ENCODE measurements around the gene DDX31. TPM values are rescaled to one million over a fixed set of nuclear protein-coding genes. Genes with fewer than 3 reads are reported as not detected.

Gene DDX31
- total RNA-seq, 2 experiments from 2014 or later, result 13.8 to 14.9 TPM

DNA sequence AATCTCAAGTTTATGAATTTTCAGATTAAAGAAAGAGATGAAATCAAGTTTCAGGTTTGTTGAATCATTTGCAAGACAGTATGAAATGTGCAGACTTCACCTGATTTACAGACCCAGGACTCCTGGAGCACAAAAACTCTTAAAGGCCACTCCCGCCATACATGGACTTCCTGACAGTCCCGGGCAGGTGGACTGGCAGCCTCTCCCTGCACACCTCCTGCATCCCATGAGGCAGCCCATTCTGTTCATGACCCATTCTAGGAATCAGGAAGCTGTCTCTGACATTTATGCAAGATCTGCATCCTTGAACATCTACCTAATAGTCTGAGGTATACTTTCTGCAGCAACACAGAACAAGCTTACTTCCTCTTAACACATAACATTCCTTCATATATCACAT lies 5.9 kb downstream of the DDX31 start:
- H3K27me3 Mint-ChIP-seq, result no peaks in the 10 kb centered on the region
- no peak overlapping the region for H3K27ac Mint-ChIP-seq
- POLR2A ChIA-PET, result no interaction called here
- H3K36me3 Mint-ChIP-seq, result peaks cover 8% of the 10 kb centered on the region
- no peaks in the 10 kb centered on the region for H3K9me3 Mint-ChIP-seq
- DNase-seq (no peak), ATAC-seq (ENCODE audit: low read depth) (no peak)
- H3K4me3 Mint-ChIP-seq, result no peak overlapping the region
- H3K4me1 Mint-ChIP-seq, result peaks cover 4% of the 10 kb centered on the region

- DNase-seq, result no peak
- Mint-ChIP-seq H3K27me3 (no peaks in the 10 kb centered on the region), H3K27ac (no peak overlapping the region), H3K36me3 (peaks cover 8% of the 10 kb centered on the region), H3K9me3 (no peaks in the 10 kb centered on the region), H3K4me3 (no peak overlapping the region), H3K4me1 (peaks cover 2% of the 10 kb centered on the region)
- ATAC-seq (ENCODE audit: low read depth), result no peak
- POLR2A ChIA-PET, result no interaction called here
Measured at GRCh38 chr9:132663117-132663516, 6.7 kb downstream of the DDX31 start.

GRCh38 chr9:132662152-132662945 lies 7.4 kb downstream of the DDX31 start:
- no peaks in the 10 kb centered on the region for H3K4me1 Mint-ChIP-seq
- ATAC-seq (ENCODE audit: low read depth), result no peak
- H3K36me3 Mint-ChIP-seq, result peaks cover 6% of the 10 kb centered on the region
- no peak overlapping the region for H3K4me3 Mint-ChIP-seq
- POLR2A ChIA-PET, result no interaction called here
- DNase-seq, result no peak
- H3K27me3 Mint-ChIP-seq, result no peaks in the 10 kb centered on the region
- H3K9me3 Mint-ChIP-seq, result no peaks in the 10 kb centered on the region
- no peak overlapping the region for H3K27ac Mint-ChIP-seq

GRCh38 chr9:132656299-132656698 lies 13.5 kb downstream of the DDX31 start:
- Mint-ChIP-seq H3K4me3 (no peak overlapping the region), H3K9me3 (no peaks in the 10 kb centered on the region), H3K27me3 (no peaks in the 10 kb centered on the region), H3K4me1 (peaks cover 4% of the 10 kb centered on the region), H3K27ac (no peak overlapping the region), H3K36me3 (peaks cover 11% of the 10 kb centered on the region)
- no peak for ATAC-seq (ENCODE audit: low read depth)
- POLR2A ChIA-PET, result no interaction called here
- no peak for DNase-seq

DNA sequence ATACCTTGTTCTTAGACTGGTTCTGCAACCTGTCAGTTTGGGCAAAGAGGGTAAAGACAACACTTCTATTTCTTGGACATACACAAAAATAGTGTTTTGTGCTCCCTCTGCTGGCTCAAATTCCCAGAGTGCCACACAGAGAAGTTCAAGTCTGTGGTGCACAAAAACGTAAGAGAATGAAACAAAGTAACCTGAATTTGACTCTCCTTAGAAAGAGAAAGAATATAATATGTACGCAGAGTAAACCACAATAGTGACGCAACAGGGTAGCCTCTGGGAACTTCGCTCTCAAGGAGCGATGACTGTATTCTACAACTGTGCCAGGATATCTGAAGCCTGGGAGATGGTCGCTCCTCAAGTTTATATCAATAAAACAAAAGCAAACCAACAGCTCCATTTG lies 18.5 kb downstream of the DDX31 start:
- Mint-ChIP-seq H3K27ac (no peak overlapping the region), H3K36me3 (peaks cover 3% of the 10 kb centered on the region), H3K27me3 (no peaks in the 10 kb centered on the region), H3K4me1 (peaks cover 4% of the 10 kb centered on the region), H3K4me3 (no peak overlapping the region), H3K9me3 (no peaks in the 10 kb centered on the region)
- no peak for DNase-seq
- ATAC-seq (ENCODE audit: low read depth), result no peak
- POLR2A ChIA-PET, result no interaction called here

DNA sequence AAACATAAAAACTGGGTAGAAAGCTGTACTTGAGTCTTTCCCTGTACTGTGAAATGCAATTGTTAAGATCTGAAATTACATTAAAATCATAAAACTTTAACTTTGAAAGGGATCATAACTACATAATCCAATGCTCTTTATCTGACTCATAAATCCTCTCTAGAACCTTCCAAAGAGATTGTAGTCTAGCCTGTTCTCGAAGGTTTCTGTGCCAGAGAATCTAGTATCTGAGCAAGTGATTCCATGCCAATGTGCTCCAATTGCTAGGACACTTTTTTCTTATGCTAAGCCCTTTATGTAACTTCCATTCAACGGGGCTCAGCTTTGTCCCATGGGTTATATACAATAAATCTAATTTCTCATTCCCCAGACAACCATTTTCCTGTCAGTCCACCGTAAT lies 21.1 kb downstream of the DDX31 start:
- H3K9me3 Mint-ChIP-seq, result no peaks in the 10 kb centered on the region
- DNase-seq (no peak), ATAC-seq (ENCODE audit: low read depth) (no peak)
- no peaks in the 10 kb centered on the region for H3K4me1 Mint-ChIP-seq
- no peak overlapping the region for H3K4me3 Mint-ChIP-seq
- H3K36me3 Mint-ChIP-seq, result peaks cover 3% of the 10 kb centered on the region
- H3K27me3 Mint-ChIP-seq, result no peaks in the 10 kb centered on the region
- no peak overlapping the region for H3K27ac Mint-ChIP-seq
- POLR2A ChIA-PET, result no interaction called here

DNA sequence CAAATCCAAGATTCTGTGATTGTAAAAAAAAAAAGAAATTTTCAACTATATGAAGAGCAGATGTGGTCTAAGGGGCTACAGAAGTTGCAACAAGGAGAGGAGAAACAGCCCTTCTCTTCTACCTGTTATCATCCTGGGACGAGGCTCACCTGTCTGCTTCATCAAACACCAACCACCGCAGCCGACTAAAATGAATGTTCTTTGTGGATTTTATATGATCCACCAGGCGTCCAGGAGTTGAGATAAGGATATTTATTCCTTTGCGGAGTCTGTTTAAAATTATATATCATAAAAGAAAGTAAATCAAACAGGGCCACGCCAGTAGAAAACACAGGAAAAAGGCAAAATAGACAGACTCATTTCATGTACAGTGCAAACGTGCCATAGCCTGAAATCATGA lies 21.5 kb downstream of the DDX31 start:
- Mint-ChIP-seq H3K4me3 (no peak overlapping the region), H3K27ac (no peak overlapping the region), H3K4me1 (no peaks in the 10 kb centered on the region), H3K36me3 (peaks cover 6% of the 10 kb centered on the region), H3K9me3 (no peaks in the 10 kb centered on the region), H3K27me3 (no peaks in the 10 kb centered on the region)
- POLR2A ChIA-PET, result no interaction called here
- ATAC-seq (ENCODE audit: low read depth), result no peak
- no peak for DNase-seq

- DNase-seq, result no peak
- Mint-ChIP-seq H3K36me3 (peaks cover 6% of the 10 kb centered on the region), H3K9me3 (no peaks in the 10 kb centered on the region), H3K27ac (no peak overlapping the region), H3K27me3 (no peaks in the 10 kb centered on the region), H3K4me3 (no peak overlapping the region), H3K4me1 (no peaks in the 10 kb centered on the region)
- POLR2A ChIA-PET, result no interaction called here
- ATAC-seq (ENCODE audit: low read depth), result no peak
Measured at GRCh38 chr9:132647806-132648205, 22.0 kb downstream of the DDX31 start.

DNA sequence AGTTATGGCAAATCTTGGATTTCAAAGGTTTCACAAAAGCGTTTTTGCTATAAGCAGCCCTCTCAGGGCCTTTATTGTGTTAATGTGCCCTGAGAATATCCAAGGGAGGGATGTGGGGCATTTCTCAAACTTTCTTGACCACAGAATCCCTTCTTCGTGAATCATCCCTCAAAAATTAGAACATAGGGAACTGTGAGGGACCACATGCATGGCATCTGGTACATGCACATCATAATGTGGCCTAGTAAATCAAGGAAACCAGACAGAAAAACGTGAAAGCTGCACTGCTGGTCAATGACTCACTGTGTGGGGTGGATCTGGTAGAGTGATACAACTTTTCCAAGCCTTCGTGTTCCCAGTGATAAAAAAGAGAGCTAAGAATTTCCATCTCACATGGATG lies 22.4 kb downstream of the DDX31 start:
- Mint-ChIP-seq H3K9me3 (no peaks in the 10 kb centered on the region), H3K27me3 (no peaks in the 10 kb centered on the region), H3K36me3 (peaks cover 6% of the 10 kb centered on the region), H3K27ac (no peak overlapping the region), H3K4me1 (no peaks in the 10 kb centered on the region), H3K4me3 (no peak overlapping the region)
- ATAC-seq (ENCODE audit: low read depth) (no peak), DNase-seq (no peak)
- POLR2A ChIA-PET, result no interaction called here

- POLR2A ChIA-PET, result no interaction called here
- Mint-ChIP-seq H3K27me3 (no peaks in the 10 kb centered on the region), H3K4me3 (no peak overlapping the region), H3K36me3 (peaks cover 9% of the 10 kb centered on the region), H3K4me1 (no peaks in the 10 kb centered on the region), H3K27ac (no peak overlapping the region), H3K9me3 (no peaks in the 10 kb centered on the region)
- DNase-seq, result no peak
- ATAC-seq (ENCODE audit: low read depth), result no peak
Measured at GRCh38 chr9:132646726-132647125, 23.1 kb downstream of the DDX31 start.

DNA sequence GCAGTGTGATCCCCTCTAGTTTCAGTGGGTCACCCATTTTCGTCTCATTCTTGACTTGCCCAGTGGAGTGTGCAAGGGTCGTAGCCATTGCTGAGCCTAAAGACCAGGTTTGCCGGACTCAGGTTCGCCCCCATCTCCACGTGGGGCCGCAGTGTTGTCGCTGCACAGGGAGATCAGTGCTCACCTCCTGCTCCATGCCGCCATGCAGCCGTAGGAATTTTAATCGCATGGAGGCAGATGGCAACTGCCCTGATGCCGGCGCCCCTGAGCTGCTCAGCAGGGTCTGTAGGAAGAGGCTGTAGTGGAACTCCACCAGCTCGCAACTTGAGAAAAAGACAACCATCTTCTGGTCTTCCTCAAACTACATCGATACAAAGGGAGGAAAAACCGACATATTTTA lies 24.1 kb downstream of the DDX31 start:
- no peak overlapping the region for H3K27ac Mint-ChIP-seq
- no peaks in the 10 kb centered on the region for H3K9me3 Mint-ChIP-seq
- peaks cover 9% of the 10 kb centered on the region for H3K36me3 Mint-ChIP-seq
- H3K4me3 Mint-ChIP-seq, result no peak overlapping the region
- H3K4me1 Mint-ChIP-seq, result no peaks in the 10 kb centered on the region
- ATAC-seq (ENCODE audit: low read depth), result no peak
- no peak for DNase-seq
- POLR2A ChIA-PET, result no interaction called here
- H3K27me3 Mint-ChIP-seq, result no peaks in the 10 kb centered on the region

DNA sequence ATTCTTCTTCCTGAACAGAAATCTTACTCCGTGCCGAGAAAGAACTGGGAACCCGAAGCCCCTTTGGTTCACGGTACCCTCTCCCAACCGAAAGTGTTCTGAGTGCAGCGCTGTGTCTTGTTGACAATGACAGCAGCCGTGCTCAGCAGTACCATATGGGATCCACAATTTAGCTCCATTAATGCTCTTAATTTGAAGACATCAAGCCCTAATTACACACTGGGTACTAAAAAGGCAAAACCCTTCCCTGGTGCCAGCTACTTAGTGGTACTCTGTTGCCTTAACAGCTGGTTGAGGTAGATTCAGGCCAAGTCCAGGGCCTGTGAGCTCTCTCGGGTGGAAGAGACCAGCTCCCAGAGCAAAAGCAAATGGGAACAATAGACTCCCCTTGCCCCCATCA lies 24.5 kb downstream of the DDX31 start:
- POLR2A ChIA-PET, result no interaction called here
- no peak for ATAC-seq (ENCODE audit: low read depth)
- H3K36me3 Mint-ChIP-seq, result peaks cover 9% of the 10 kb centered on the region

GRCh38 chr9:132644251-132644650 lies 25.5 kb downstream of the DDX31 start:
- no peak for DNase-seq
- Mint-ChIP-seq H3K4me3 (no peak overlapping the region), H3K9me3 (no peaks in the 10 kb centered on the region), H3K36me3 (peaks cover 9% of the 10 kb centered on the region), H3K27me3 (no peaks in the 10 kb centered on the region), H3K27ac (no peak overlapping the region), H3K4me1 (no peaks in the 10 kb centered on the region)
- POLR2A ChIA-PET, result no interaction called here
- no peak for ATAC-seq (ENCODE audit: low read depth)

More for the DNA sequence above, 24.5 kb downstream of the DDX31 start:
- Mint-ChIP-seq H3K4me3 (no peak overlapping the region), H3K27ac (no peak overlapping the region), H3K27me3 (no peaks in the 10 kb centered on the region), H3K9me3 (no peaks in the 10 kb centered on the region), H3K4me1 (no peaks in the 10 kb centered on the region)
- DNase-seq, result no peak

GRCh38 chr9:132641216-132641615 lies 28.6 kb downstream of the DDX31 start:
- Mint-ChIP-seq H3K4me3 (no peak overlapping the region), H3K36me3 (peaks cover 11% of the 10 kb centered on the region), H3K4me1 (no peaks in the 10 kb centered on the region), H3K27me3 (no peaks in the 10 kb centered on the region), H3K27ac (no peak overlapping the region), H3K9me3 (no peaks in the 10 kb centered on the region)
- POLR2A ChIA-PET, result interaction anchor here (0.7 kb wide), 1 partner anchor 306 kb away, joined by 3 read pairs; no protein-coding TSS in a partner anchor
- no peak for DNase-seq
- ATAC-seq (ENCODE audit: low read depth), result no peak

- no peaks in the 10 kb centered on the region for H3K9me3 Mint-ChIP-seq
- POLR2A ChIA-PET, result no interaction called here
- no peaks in the 10 kb centered on the region for H3K27me3 Mint-ChIP-seq
- H3K4me1 Mint-ChIP-seq, result no peaks in the 10 kb centered on the region
- DNase-seq (no peak), ATAC-seq (ENCODE audit: low read depth) (no peak)
- H3K27ac Mint-ChIP-seq, result no peak overlapping the region
- H3K36me3 Mint-ChIP-seq, result peaks cover 8% of the 10 kb centered on the region
- no peak overlapping the region for H3K4me3 Mint-ChIP-seq
Measured at GRCh38 chr9:132639322-132639721, 30.5 kb downstream of the DDX31 start.

Measured in activated naive CD8-positive, alpha-beta T cell treated with anti-CD3 and anti-CD28 coated beads, Interleukin-2, amount 10 ng/mL, durations not matched to agents 7 days and 5 days (primary cell).